ENCODE results near the gene WWOX. TPM values are rescaled to one million over a fixed set of nuclear protein-coding genes. Genes with fewer than 3 reads are reported as not detected.

WWOX gene
- total and polyA plus RNA-seq, 2 of the 8 experiments (the other 6 are each of a cell fraction or from before 2014, with no cell fraction given) = 5.4 to 16.7 TPM

- TF ChIP-seq USF2 (IDR thresholded peaks at IDR 0.05; ENCODE audit: low read length) = no peak
- no peak for TF ChIP-seq TAF1 (IDR thresholded peaks at IDR 0.05; ENCODE audit: low read depth, low read length)
- no peak for TF ChIP-seq PHF8 (conservative IDR thresholded peaks at IDR 0.05; ENCODE audit: low read depth, low read length)
- no peak for TF ChIP-seq POU5F1 (IDR thresholded peaks at IDR 0.05; ENCODE audit: low read depth, low read length)
Measured at GRCh38 chr16:78970650-78971049, 871.2 kb downstream of the WWOX start (continued).

Data from H1 (cell line).